Loucy (cell line): ENCODE measurements around the gene BAIAP2L1.

ENCODE experiments used
- EZH2phosphoT487 ChIP-seq: fragments of 200-600 bp; IDR thresholded peaks from 2 replicates; pipeline ENCODE4 v1.6.1; 2018; ENCODE audit warnings: antibody characterized with exemption, mild to moderate bottlenecking, moderate library complexity, borderline replicate concordance
- TF ChIP-seq, protein P1 (sequence below): fragments of 200-600 bp; sonication (generic); conservative IDR thresholded peaks from 2 replicates; pipeline ENCODE4 v1.5.1; 2014; ENCODE audit warnings: mild to moderate bottlenecking, antibody characterized with exemption, low read length

DNA sequence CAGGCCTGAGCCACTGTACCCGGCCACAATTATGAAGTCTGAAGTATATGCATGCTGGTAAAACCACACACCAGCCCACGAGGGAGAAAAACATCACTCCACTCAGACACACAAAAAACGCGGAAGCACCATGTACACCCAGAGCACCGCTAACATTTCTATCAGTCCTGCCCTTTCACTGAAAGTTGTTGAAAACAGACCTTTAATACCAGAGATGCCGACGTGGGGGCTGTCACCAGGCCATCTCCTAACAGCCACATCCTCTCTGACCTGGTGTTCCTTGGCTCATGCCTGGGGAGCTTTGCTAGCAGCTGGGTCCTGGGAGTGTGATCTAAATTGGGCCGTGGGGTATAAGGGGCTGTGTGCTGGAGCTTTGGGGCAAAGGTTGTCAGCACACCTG, 49.8 kb downstream of the BAIAP2L1 start:
- TF ChIP-seq, protein P1, sequence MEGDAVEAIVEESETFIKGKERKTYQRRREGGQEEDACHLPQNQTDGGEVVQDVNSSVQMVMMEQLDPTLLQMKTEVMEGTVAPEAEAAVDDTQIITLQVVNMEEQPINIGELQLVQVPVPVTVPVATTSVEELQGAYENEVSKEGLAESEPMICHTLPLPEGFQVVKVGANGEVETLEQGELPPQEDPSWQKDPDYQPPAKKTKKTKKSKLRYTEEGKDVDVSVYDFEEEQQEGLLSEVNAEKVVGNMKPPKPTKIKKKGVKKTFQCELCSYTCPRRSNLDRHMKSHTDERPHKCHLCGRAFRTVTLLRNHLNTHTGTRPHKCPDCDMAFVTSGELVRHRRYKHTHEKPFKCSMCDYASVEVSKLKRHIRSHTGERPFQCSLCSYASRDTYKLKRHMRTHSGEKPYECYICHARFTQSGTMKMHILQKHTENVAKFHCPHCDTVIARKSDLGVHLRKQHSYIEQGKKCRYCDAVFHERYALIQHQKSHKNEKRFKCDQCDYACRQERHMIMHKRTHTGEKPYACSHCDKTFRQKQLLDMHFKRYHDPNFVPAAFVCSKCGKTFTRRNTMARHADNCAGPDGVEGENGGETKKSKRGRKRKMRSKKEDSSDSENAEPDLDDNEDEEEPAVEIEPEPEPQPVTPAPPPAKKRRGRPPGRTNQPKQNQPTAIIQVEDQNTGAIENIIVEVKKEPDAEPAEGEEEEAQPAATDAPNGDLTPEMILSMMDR = no peak
- no peak for TF ChIP-seq EZH2phosphoT487
